ENCODE measurements around the gene MAP7D3.

GRCh38 chrX:136165406-136165805 is 85.8 kb downstream of the MAP7D3 start:
- TF ChIP-seq CTCF (IDR thresholded peaks at IDR 0.05) (no peak), POLR2A (IDR thresholded peaks at IDR 0.05) (no peak)
